Endodermal cell (in vitro differentiated cells): ENCODE data around the gene STX1A. TPM values are rescaled to one million over a fixed set of nuclear protein-coding genes. Genes with fewer than 3 reads are reported as not detected.

Source experiments
- DNase-seq: peaks from one replicate; pipeline ENCODE4 v3.0.0-alpha.2; 2017
- H3K27ac ChIP-seq: 2 replicates; pipeline ENCODE4 v1.5.1; 2013; ENCODE audit warnings: mild to moderate bottlenecking, low read depth, low read length, moderate library complexity
- H3K27me3 ChIP-seq: 2 replicates; pipeline ENCODE4 v1.6.1; 2013; ENCODE audit warnings: mild to moderate bottlenecking, low read length, moderate library complexity; ENCODE audit not compliant: insufficient read depth, control insufficient read depth, poor library complexity, severe bottlenecking
- H3K36me3 ChIP-seq: 2 replicates; pipeline ENCODE4 v1.7.0; 2013; ENCODE audit warnings: mild to moderate bottlenecking, low read length, moderate library complexity; ENCODE audit not compliant: control insufficient read depth, insufficient read depth
- H3K4me1 ChIP-seq: one replicate; pipeline ENCODE4 v1.7.0; 2013; ENCODE audit warnings: low read length; ENCODE audit not compliant: control insufficient read depth, insufficient read depth
- H3K4me3 ChIP-seq: 2 replicates; pipeline ENCODE4 v1.5.1; 2013; ENCODE audit warnings: mild to moderate bottlenecking, low read length, moderate library complexity
- H3K9ac ChIP-seq: 2 replicates; pipeline ENCODE4 v1.6.1; 2013; ENCODE audit warnings: mild to moderate bottlenecking, low read length, moderate library complexity; ENCODE audit not compliant: poor library complexity, severe bottlenecking; ENCODE audit errors: extremely low read depth
- H3K9me3 ChIP-seq: 2 replicates; pipeline ENCODE4 v1.6.1; 2013; ENCODE audit warnings: mild to moderate bottlenecking, low read length, moderate library complexity; ENCODE audit not compliant: control insufficient read depth
- H3K27ac Mint-ChIP-seq: 2 replicates; pipeline ENCODE4 v1.8.0; 2020; ENCODE audit warnings: mixed read lengths
- H3K27me3 Mint-ChIP-seq: 2 replicates; pipeline ENCODE4 v1.8.0; 2021; ENCODE audit warnings: mild to moderate bottlenecking, mixed read lengths; ENCODE audit not compliant: insufficient read depth
- H3K36me3 Mint-ChIP-seq: 2 replicates; pipeline ENCODE4 v1.8.0; 2020; ENCODE audit warnings: low read depth, mixed read lengths
- H3K4me1 Mint-ChIP-seq: 2 replicates; pipeline ENCODE4 v1.8.0; 2020; ENCODE audit warnings: mixed read lengths
- H3K4me3 Mint-ChIP-seq: 2 replicates; pipeline ENCODE4 v1.8.0; 2020; ENCODE audit warnings: mild to moderate bottlenecking, moderate library complexity, mixed read lengths
- H3K9me3 Mint-ChIP-seq: 2 replicates; pipeline ENCODE4 v1.8.0; 2020; ENCODE audit warnings: mild to moderate bottlenecking, mixed read lengths
- CTCF ChIP-seq: fragments of 200-600 bp; sonication (generic); conservative IDR thresholded peaks from 2 replicates; pipeline ENCODE4 v1.5.0; 2021; ENCODE audit warnings: antibody characterized with exemption, mild to moderate bottlenecking
- WGBS, 2 experiments: methylation state at CpG; one replicate each; pipeline versions ENCODE4 v1.1.5 to v1.1.7; 2013; ENCODE audit warnings: missing lambda C conversion rate in 2 of 2, mixed read lengths in 1 of 2; ENCODE audit not compliant: insufficient coverage in 1 of 2, insufficient read length in 1 of 2; 5-methylcytosine and 5-hydroxymethylcytosine counted together
- total RNA-seq, 2 donors: library from RNA; stranded (reverse); fragmentation: NEBNext Ultra II Directional in 1 of 2; extraction: Animal tissue kit (Norgen Biotek cat#: 25700) in 1 of 2; gene quantifications; 2 replicates in 1 of 2; 3 replicates in 1 of 2; pipeline ENCODE4 v1.2.1, GENCODE V29; 2021

Gene STX1A
- total RNA-seq, 2 donors from 2014 or later = 23.0 to 34.4 TPM

DNA sequence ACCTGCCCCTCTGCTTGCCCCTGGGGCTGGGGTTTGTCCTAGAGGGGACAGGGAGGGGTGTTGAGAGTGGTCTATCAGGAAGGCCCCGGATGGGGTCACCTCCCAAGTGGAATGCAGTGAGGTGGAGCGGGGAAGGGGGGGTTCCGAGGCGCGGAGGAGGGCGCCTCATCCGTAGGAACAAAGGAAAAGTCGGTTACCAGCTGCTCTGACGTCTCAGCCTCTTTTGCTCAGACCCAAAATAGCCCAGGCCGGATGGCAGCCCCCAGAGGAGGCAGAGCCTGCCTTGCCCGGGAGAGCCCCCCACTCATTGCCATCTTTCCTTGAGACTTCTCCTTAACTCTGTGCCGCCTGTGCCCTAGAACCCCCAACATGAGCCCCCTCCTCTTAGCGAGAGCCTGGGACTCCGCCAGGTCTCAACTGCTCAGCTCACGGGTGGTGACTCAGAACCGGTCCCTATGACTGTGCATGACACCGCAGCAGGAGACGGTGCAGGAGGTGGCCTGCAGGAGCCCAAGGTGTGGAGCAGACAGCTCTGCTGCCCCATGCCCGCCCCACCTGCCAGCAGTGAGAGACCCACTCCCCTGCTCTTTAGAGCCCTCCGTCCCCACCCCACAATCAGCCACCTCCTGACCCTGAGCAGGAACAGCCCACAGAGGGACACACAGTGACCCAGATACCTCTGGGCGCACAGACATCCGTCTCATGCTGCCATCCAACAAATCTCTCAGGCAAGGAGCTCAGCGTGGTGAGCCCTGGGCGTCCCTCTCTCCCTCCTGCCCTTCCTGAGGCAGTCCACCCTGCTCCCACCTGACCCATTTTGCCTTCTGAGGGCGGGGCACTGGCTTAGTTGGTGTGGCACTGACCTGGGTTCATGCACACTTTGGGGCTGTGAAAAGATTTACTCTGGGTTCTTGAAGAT is 13.1 kb downstream of the STX1A start:
- TF ChIP-seq CTCF = no peak
- Mint-ChIP-seq H3K4me1 (peaks cover 6% of the 10 kb centered on the region), H3K9me3 (no peaks in the 10 kb centered on the region), H3K27me3 (no peaks in the 10 kb centered on the region), H3K27ac (no peak overlapping the region), H3K4me3 (no peak overlapping the region), H3K36me3 (peaks cover 18% of the 10 kb centered on the region)
- WGBS, 2 experiments = 89 to 90% methylated on average over 14 to 25 of the region's 25 CpGs
- no peak for DNase-seq
- Histone ChIP-seq H3K4me1 (no peaks in the 10 kb centered on the region), H3K27me3 (no peaks in the 10 kb centered on the region), H3K9me3 (no peaks in the 10 kb centered on the region), H3K27ac (no peak overlapping the region), H3K9ac (no peak overlapping the region), H3K4me3 (no peak overlapping the region), H3K36me3 (peaks cover 19% of the 10 kb centered on the region)

DNA sequence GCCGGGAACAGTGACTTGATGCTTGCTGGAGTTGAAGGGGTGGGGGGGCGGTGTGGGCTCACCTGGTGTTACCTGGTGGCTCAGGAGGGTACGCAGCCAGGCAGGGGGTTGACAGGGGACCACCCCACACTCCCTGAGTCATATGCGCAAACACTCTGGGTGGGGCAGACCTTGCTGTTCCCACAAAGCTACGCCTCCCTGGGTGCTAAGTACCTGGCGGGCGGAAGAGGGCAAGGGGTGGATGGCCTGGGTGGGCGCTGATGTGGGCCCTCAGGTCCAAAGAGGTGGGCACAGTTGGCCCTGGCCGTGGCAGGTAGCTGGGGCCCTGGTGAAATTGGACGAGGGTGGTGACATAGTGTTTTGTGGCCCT is 13.9 kb downstream of the STX1A start:
- DNase-seq = no peak
- WGBS, 2 experiments = 91 to 94% methylated on average over 5 to 10 of the region's 10 CpGs
- no peak overlapping the region for H3K27ac ChIP-seq
- H3K9ac ChIP-seq = no peak overlapping the region
- TF ChIP-seq CTCF = no peak
- H3K4me1 Mint-ChIP-seq = peaks cover 6% of the 10 kb centered on the region
- no peaks in the 10 kb centered on the region for H3K27me3 ChIP-seq
- H3K9me3 ChIP-seq = no peaks in the 10 kb centered on the region
- H3K27me3 Mint-ChIP-seq = no peaks in the 10 kb centered on the region
- no peak overlapping the region for H3K4me3 Mint-ChIP-seq
- H3K4me1 ChIP-seq = no peaks in the 10 kb centered on the region
- no peak overlapping the region for H3K4me3 ChIP-seq
- H3K36me3 Mint-ChIP-seq = peaks cover 19% of the 10 kb centered on the region
- H3K36me3 ChIP-seq = peaks cover 19% of the 10 kb centered on the region
- no peaks in the 10 kb centered on the region for H3K9me3 Mint-ChIP-seq
- no peak overlapping the region for H3K27ac Mint-ChIP-seq

DNA sequence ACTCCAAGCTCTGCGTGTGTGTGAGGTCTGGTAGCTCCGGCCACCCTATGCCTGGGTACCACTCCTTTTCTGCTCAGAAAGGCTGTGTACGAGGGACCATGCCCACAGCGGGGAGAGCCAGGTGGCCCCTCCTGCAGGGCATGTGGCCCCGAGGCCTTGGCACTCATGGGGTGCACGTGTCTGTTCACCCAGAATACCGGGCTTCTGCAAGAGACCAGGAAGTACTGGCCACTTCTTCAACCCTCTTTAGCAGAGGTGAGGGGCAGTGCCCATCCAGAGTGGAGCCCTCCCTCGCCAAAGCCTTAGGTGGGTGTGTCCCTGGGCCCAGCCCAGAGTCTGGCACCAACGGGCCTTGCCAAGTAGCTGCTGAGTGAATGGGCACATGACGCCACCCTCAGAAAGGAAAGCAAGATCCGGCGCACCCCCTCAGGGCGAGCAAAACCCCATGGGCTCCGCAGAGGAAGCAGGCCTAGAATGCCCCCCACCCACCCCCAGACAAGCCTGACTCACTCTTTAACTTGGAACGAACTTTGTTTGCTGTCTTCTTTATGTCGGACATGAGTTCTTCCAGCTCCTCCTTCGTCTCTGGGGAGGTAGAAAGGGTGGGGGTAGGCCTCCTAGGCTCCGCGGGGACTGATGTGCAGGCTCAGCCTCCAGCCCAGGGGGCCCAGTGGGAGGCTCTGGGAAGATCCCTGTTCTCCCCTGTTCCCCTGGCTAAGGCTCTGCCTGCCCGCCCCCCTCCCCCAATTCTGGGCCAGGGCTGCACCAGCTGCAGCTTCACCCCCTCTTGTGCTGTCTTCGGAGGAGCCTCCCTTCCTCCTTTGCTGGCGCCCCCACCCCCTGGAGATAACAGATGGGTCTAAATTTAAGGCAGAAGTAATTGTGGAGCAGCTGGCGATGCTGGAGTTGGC is 14.6 kb downstream of the STX1A start:
- no peak overlapping the region for H3K9ac ChIP-seq
- H3K27ac ChIP-seq = no peak overlapping the region
- DNase-seq = no peak

More for the DNA sequence above, 14.6 kb downstream of the STX1A start:
- peaks cover 19% of the 10 kb centered on the region for H3K36me3 ChIP-seq
- no peaks in the 10 kb centered on the region for H3K27me3 ChIP-seq
- H3K4me3 ChIP-seq = no peak overlapping the region
- Mint-ChIP-seq H3K36me3 (peaks cover 23% of the 10 kb centered on the region), H3K9me3 (no peaks in the 10 kb centered on the region), H3K4me3 (no peak overlapping the region), H3K27ac (no peak overlapping the region), H3K4me1 (peaks cover 6% of the 10 kb centered on the region), H3K27me3 (no peaks in the 10 kb centered on the region)
- no peaks in the 10 kb centered on the region for H3K4me1 ChIP-seq
- WGBS, 2 experiments = 90 to 95% methylated on average over 9 to 23 of the region's 23 CpGs
- TF ChIP-seq CTCF = no peak
- H3K9me3 ChIP-seq = no peaks in the 10 kb centered on the region
